Liver (tissue), 9 donors: Measurements from ENCODE around the gene DMAP1. TPM values are rescaled to one million over a fixed set of nuclear protein-coding genes. Genes with fewer than 3 reads are reported as not detected.

Experiments
- DNase-seq: peaks from one replicate; pipeline ENCODE4 v3.0.0-alpha.2; 2017; ENCODE audit warnings: low spot score
- H3K27ac ChIP-seq, 2 donors: one replicate each; pipeline ENCODE4 v1.7.0; 2013; ENCODE audit warnings: inconsistent platforms in 2 of 2, low read length in 2 of 2, control low read depth in 1 of 2, low read depth in 1 of 2, mild to moderate bottlenecking in 1 of 2
- H3K27me3 ChIP-seq, 4 donors: one replicate each; pipeline versions ENCODE4 v1.6.1 to v1.7.0; 2013; ENCODE audit warnings: low read length in 3 of 4, inconsistent platforms in 1 of 4, mild to moderate bottlenecking in 1 of 4, moderate library complexity in 1 of 4; ENCODE audit not compliant: control insufficient read depth in 4 of 4, insufficient read depth in 4 of 4
- H3K36me3 ChIP-seq, 4 donors: one replicate each; pipeline versions ENCODE4 v1.6.1 to v1.7.0; 2013; ENCODE audit warnings: low read length in 3 of 4, mild to moderate bottlenecking in 3 of 4, low read depth in 1 of 4, moderate library complexity in 1 of 4; ENCODE audit not compliant: control insufficient read depth in 4 of 4, insufficient read depth in 3 of 4
- H3K4me1 ChIP-seq, 4 donors: one replicate each; pipeline versions ENCODE4 v1.6.1 to v1.7.0; 2013; ENCODE audit warnings: low read length in 3 of 4, mild to moderate bottlenecking in 3 of 4, moderate library complexity in 1 of 4; ENCODE audit not compliant: control insufficient read depth in 4 of 4, insufficient read depth in 4 of 4
- H3K4me3 ChIP-seq, 3 donors: one replicate each; pipeline versions ENCODE4 v1.6.1 to v1.7.0; 2013; ENCODE audit warnings: low read length in 3 of 3, control low read depth in 1 of 3, low read depth in 1 of 3, mild to moderate bottlenecking in 1 of 3
- H3K9ac ChIP-seq, 2 donors: one replicate each; pipeline ENCODE4 v1.7.0; 2013; ENCODE audit warnings: low read length in 2 of 2, mild to moderate bottlenecking in 2 of 2, moderate library complexity in 2 of 2, control low read depth in 1 of 2, low read depth in 1 of 2
- H3K9me3 ChIP-seq, 4 donors: one replicate each; pipeline versions ENCODE4 v1.6.1 to v1.7.0; 2013; ENCODE audit warnings: low read length in 3 of 4; ENCODE audit not compliant: control insufficient read depth in 4 of 4
- EGR1 ChIP-seq, 2 donors: IDR thresholded peaks; 2 replicates each; pipeline ENCODE4 v1.6.1; 2016 to 2018; ENCODE audit warnings: antibody characterized with exemption in 2 of 2, low read depth in 2 of 2
- FOXA1 ChIP-seq: IDR thresholded peaks from 2 replicates; pipeline ENCODE4 v1.6.1; 2016; ENCODE audit warnings: antibody characterized with exemption
- FOXA2 ChIP-seq: IDR thresholded peaks from 2 replicates; pipeline ENCODE4 v1.6.1; 2016; ENCODE audit warnings: antibody characterized with exemption
- HNF4A ChIP-seq, 2 donors: conservative IDR thresholded peaks; 2 replicates each; pipeline ENCODE4 v1.6.1; 2016; ENCODE audit warnings: antibody characterized with exemption in 2 of 2, mild to moderate bottlenecking in 2 of 2
- HNF4G ChIP-seq: IDR thresholded peaks from 2 replicates; pipeline ENCODE4 v1.6.1; 2016; ENCODE audit warnings: antibody characterized with exemption
- JUND ChIP-seq, 2 donors: IDR thresholded peaks; 2 replicates each; pipeline ENCODE4 v1.6.1; 2016; ENCODE audit warnings: antibody characterized with exemption in 2 of 2
- NR2F2 ChIP-seq: IDR thresholded peaks from 2 replicates; pipeline ENCODE4 v1.6.1; 2016; ENCODE audit warnings: antibody characterized with exemption
- SP1 ChIP-seq: IDR thresholded peaks from 2 replicates; pipeline ENCODE4 v1.6.1; 2018; ENCODE audit warnings: antibody characterized with exemption, mild to moderate bottlenecking
- TAF1 ChIP-seq: conservative IDR thresholded peaks from 2 replicates; pipeline ENCODE4 v1.6.1; 2016; ENCODE audit warnings: antibody characterized with exemption, mild to moderate bottlenecking
- YY1 ChIP-seq: IDR thresholded peaks from 2 replicates; pipeline ENCODE4 v1.6.1; 2016; ENCODE audit warnings: antibody characterized with exemption, mild to moderate bottlenecking
- ZBTB33 ChIP-seq: IDR thresholded peaks from 2 replicates; pipeline ENCODE4 v1.6.1; 2016; ENCODE audit warnings: antibody characterized with exemption
- WGBS: extraction: QIAGEN DNeasy Blood & Tissue Kit; methylation state at CpG from one replicate; pipeline ENCODE4 v1.1.7; 2013; 5-methylcytosine and 5-hydroxymethylcytosine counted together
- polyA plus RNA-seq, 2 donors: library from polyadenylated mRNA; stranded (reverse) in 1 of 2; unstranded in 1 of 2; fragments of 200-250 nt in 1 of 2; fragments of >200 nt in 1 of 2; fragmentation: Nextera tagmentation in 1 of 2; extraction: Ambion mirVana in 1 of 2; gene quantifications; one replicate each; pipeline versions ENCODE4 v1.2.1 to v1.2.3, GENCODE V29; 2013 to 2015
- total RNA-seq, 2 donors: library from RNA; depleted of rRNA; stranded (reverse); fragments of >200 nt; gene quantifications; one replicate each; pipeline ENCODE4 v1.2.3, GENCODE V29; 2014
- TF ChIP-seq, protein P1 (sequence below): fragments of 150-350 bp; IDR thresholded peaks from 2 replicates; pipeline ENCODE4 v1.5.1; 2017; ENCODE audit warnings: improper control_type of control experiment, low read depth, low read length; ENCODE audit not compliant: missing input control
- TF ChIP-seq, protein P2 (sequence below): IDR thresholded peaks from 2 replicates; pipeline ENCODE4 v1.6.1; 2016; ENCODE audit warnings: antibody characterized with exemption, mild to moderate bottlenecking
- TF ChIP-seq, protein P3 (sequence below): IDR thresholded peaks from 2 replicates; pipeline ENCODE4 v1.6.1; 2016; ENCODE audit warnings: antibody characterized with exemption
- donor health status: healthy.
- donor health status: healthy.
- donor health status: healthy.
- donor health status: healthy.
- donor health status: healthy.

The DMAP1 gene
- total and polyA plus RNA-seq, 4 donors: 15.3 to 24.8 (median 18.3) TPM

GRCh38 chr1:44254392-44254910, 41.2 kb downstream of the DMAP1 start:
- H3K9me3 ChIP-seq: no peaks in the 10 kb centered on the region
- H3K27me3 ChIP-seq: no peaks in the 10 kb centered on the region
- WGBS: 96% methylated on average over 4 of the region's 4 CpGs

More at GRCh38 chr1:44254392-44254910, 41.2 kb downstream of the DMAP1 start:
- DNase-seq: no peak
- H3K4me1 ChIP-seq: no peaks in the 10 kb centered on the region
- H3K9ac ChIP-seq: no peak overlapping the region
- TF ChIP-seq YY1: no peak
- TF ChIP-seq FOXA1: no peak
- TF ChIP-seq TAF1: no peak
- no peak for TF ChIP-seq FOXA2
- TF ChIP-seq, protein P1, sequence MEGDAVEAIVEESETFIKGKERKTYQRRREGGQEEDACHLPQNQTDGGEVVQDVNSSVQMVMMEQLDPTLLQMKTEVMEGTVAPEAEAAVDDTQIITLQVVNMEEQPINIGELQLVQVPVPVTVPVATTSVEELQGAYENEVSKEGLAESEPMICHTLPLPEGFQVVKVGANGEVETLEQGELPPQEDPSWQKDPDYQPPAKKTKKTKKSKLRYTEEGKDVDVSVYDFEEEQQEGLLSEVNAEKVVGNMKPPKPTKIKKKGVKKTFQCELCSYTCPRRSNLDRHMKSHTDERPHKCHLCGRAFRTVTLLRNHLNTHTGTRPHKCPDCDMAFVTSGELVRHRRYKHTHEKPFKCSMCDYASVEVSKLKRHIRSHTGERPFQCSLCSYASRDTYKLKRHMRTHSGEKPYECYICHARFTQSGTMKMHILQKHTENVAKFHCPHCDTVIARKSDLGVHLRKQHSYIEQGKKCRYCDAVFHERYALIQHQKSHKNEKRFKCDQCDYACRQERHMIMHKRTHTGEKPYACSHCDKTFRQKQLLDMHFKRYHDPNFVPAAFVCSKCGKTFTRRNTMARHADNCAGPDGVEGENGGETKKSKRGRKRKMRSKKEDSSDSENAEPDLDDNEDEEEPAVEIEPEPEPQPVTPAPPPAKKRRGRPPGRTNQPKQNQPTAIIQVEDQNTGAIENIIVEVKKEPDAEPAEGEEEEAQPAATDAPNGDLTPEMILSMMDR: no peak
- TF ChIP-seq SP1: no peak
- TF ChIP-seq, protein P2, sequence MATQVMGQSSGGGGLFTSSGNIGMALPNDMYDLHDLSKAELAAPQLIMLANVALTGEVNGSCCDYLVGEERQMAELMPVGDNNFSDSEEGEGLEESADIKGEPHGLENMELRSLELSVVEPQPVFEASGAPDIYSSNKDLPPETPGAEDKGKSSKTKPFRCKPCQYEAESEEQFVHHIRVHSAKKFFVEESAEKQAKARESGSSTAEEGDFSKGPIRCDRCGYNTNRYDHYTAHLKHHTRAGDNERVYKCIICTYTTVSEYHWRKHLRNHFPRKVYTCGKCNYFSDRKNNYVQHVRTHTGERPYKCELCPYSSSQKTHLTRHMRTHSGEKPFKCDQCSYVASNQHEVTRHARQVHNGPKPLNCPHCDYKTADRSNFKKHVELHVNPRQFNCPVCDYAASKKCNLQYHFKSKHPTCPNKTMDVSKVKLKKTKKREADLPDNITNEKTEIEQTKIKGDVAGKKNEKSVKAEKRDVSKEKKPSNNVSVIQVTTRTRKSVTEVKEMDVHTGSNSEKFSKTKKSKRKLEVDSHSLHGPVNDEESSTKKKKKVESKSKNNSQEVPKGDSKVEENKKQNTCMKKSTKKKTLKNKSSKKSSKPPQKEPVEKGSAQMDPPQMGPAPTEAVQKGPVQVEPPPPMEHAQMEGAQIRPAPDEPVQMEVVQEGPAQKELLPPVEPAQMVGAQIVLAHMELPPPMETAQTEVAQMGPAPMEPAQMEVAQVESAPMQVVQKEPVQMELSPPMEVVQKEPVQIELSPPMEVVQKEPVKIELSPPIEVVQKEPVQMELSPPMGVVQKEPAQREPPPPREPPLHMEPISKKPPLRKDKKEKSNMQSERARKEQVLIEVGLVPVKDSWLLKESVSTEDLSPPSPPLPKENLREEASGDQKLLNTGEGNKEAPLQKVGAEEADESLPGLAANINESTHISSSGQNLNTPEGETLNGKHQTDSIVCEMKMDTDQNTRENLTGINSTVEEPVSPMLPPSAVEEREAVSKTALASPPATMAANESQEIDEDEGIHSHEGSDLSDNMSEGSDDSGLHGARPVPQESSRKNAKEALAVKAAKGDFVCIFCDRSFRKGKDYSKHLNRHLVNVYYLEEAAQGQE: no peak
- TF ChIP-seq NR2F2: no peak
- TF ChIP-seq ZBTB33: no peak
- TF ChIP-seq EGR1 (IDR thresholded peaks at IDR 0.05; ENCODE audit: low read depth in 2 of 2): no peak
- TF ChIP-seq HNF4A (conservative IDR thresholded peaks at IDR 0.05): no peak
- TF ChIP-seq, protein P3, sequence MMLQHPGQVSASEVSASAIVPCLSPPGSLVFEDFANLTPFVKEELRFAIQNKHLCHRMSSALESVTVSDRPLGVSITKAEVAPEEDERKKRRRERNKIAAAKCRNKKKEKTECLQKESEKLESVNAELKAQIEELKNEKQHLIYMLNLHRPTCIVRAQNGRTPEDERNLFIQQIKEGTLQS: no peak
- TF ChIP-seq HNF4G: no peak
- TF ChIP-seq JUND (IDR thresholded peaks at IDR 0.05): no peak
- H3K4me3 ChIP-seq: no peak overlapping the region
- no peak overlapping the region for H3K27ac ChIP-seq
- peaks cover 0 to 3% (median 0%) of the 10 kb centered on the region in 4 donors for H3K36me3 ChIP-seq
